Gastrocnemius medialis (tissue), 4 donors: ENCODE data around the gene RAVER2.

Source experiments
- POLR2A ChIP-seq, 2 donors: fragments of 450-650 bp; IDR thresholded peaks; one replicate each; pipeline ENCODE4 v1.6.1; 2017; ENCODE audit warnings: antibody characterized with exemption in 2 of 2, mild to moderate bottlenecking in 2 of 2, moderate library complexity in 2 of 2
- TF ChIP-seq, protein P1 (sequence below), 5 experiments: fragments of 450-650 bp in 3 of 5; fragments of 200-600 bp in 2 of 5; sonication (generic) in 2 of 5; IDR thresholded peaks in 4 of 5; conservative IDR thresholded peaks in 1 of 5; 1 replicate in 4 of 5; 2 replicates in 1 of 5; pipeline ENCODE4 v1.5.1; 2016 to 2019; ENCODE audit warnings: antibody characterized with exemption in 5 of 5, mild to moderate bottlenecking in 3 of 5, moderate library complexity in 3 of 5

GRCh38 chr1:64712049-64712448 is 32.8 kb upstream of the RAVER2 start:
- TF ChIP-seq, protein P1, sequence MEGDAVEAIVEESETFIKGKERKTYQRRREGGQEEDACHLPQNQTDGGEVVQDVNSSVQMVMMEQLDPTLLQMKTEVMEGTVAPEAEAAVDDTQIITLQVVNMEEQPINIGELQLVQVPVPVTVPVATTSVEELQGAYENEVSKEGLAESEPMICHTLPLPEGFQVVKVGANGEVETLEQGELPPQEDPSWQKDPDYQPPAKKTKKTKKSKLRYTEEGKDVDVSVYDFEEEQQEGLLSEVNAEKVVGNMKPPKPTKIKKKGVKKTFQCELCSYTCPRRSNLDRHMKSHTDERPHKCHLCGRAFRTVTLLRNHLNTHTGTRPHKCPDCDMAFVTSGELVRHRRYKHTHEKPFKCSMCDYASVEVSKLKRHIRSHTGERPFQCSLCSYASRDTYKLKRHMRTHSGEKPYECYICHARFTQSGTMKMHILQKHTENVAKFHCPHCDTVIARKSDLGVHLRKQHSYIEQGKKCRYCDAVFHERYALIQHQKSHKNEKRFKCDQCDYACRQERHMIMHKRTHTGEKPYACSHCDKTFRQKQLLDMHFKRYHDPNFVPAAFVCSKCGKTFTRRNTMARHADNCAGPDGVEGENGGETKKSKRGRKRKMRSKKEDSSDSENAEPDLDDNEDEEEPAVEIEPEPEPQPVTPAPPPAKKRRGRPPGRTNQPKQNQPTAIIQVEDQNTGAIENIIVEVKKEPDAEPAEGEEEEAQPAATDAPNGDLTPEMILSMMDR (IDR thresholded peaks at IDR 0.05 in 4 of 5, conservative IDR thresholded peaks at IDR 0.05 in 1 of 5) = no peak
- no peak for TF ChIP-seq POLR2A (IDR thresholded peaks at IDR 0.05)
